Measurements from ENCODE around the gene MMRN2.

The MMRN2 gene

GRCh38 chr10:86968994-86969355 is 11.6 kb upstream of the MMRN2 start:
- no peak for DNase-seq

- no peak for DNase-seq
Observed at GRCh38 chr10:86968271-86968993, 11.0 kb upstream of the MMRN2 start, which contains the start of gene ADIRF. TSS of gene ADIRF (plus strand) at chr10:86968482. CDS start at chr10:86968545, 63 bp downstream.

GRCh38 chr10:86967481-86967941 is 10.1 kb upstream of the MMRN2 start:
- DNase-seq, result no peak

GRCh38 chr10:86965986-86966654 is 8.7 kb upstream of the MMRN2 start:
- no peak for DNase-seq

- no peak for DNase-seq
Observed at GRCh38 chr10:86964847-86965190, 7.4 kb upstream of the MMRN2 start.

- no peak for DNase-seq
Observed at GRCh38 chr10:86964061-86964846, 6.8 kb upstream of the MMRN2 start.

GRCh38 chr10:86963341-86963919 is 6.0 kb upstream of the MMRN2 start:
- no peak for DNase-seq

GRCh38 chr10:86962981-86963310 is 5.5 kb upstream of the MMRN2 start:
- no peak for DNase-seq

GRCh38 chr10:86962136-86962980 is 4.9 kb upstream of the MMRN2 start:
- DNase-seq, result no peak

GRCh38 chr10:86961481-86962091 is 4.2 kb upstream of the MMRN2 start:
- no peak for DNase-seq

- DNase-seq, result no peak
Observed at GRCh38 chr10:86960863-86961434, 3.5 kb upstream of the MMRN2 start.

GRCh38 chr10:86960003-86960862 is 2.8 kb upstream of the MMRN2 start:
- peak; percentile 31 to 40 for DNase-seq

GRCh38 chr10:86959737-86960002 is 2.3 kb upstream of the MMRN2 start:
- DNase-seq, result no peak

GRCh38 chr10:86958901-86959736 is 1.7 kb upstream of the MMRN2 start:
- no peak for DNase-seq

GRCh38 chr10:86958116-86958900 is 893 bp upstream of the MMRN2 start, which contains the start of gene SNCG:
TSS of gene SNCG (plus strand) at chr10:86958599. CDS start at chr10:86958698, 99 bp downstream.
- peak in 1 of 2 experiments; percentile 15 for DNase-seq

- DNase-seq, result no peak
Observed at GRCh38 chr10:86956848-86957448, 467 bp downstream of the MMRN2 start.

GRCh38 chr10:86956195-86956847 is 1.1 kb downstream of the MMRN2 start:
- no peak for DNase-seq
